Ishikawa (cell line): Measurements from ENCODE around the gene LCN10.
A peak's percentile ranks its signal among the peaks of the same experiment; 100 is the strongest.

Experiments
- CEBPB ChIP-seq: IDR thresholded peaks from 2 replicates; pipeline ENCODE4 v1.6.1; 2012
- CREB1 ChIP-seq: IDR thresholded peaks from 2 replicates; pipeline ENCODE4 v1.6.1; 2012; ENCODE audit warnings: low read depth
- EGR1 ChIP-seq: IDR thresholded peaks from 2 replicates; pipeline ENCODE4 v1.6.1; 2012
- EP300 ChIP-seq: IDR thresholded peaks from 2 replicates; pipeline ENCODE4 v1.6.1; 2012; ENCODE audit warnings: borderline replicate concordance
- FOXM1 ChIP-seq: IDR thresholded peaks from 2 replicates; pipeline ENCODE4 v1.6.1; 2012; ENCODE audit warnings: low read depth, borderline replicate concordance
- MAX ChIP-seq: IDR thresholded peaks from 2 replicates; pipeline ENCODE4 v1.6.1; 2012
- NFIC ChIP-seq: IDR thresholded peaks from 2 replicates; pipeline ENCODE4 v1.6.1; 2012
- RAD21 ChIP-seq: IDR thresholded peaks from 2 replicates; pipeline ENCODE4 v1.6.1; 2012; ENCODE audit warnings: low read depth
- REST ChIP-seq: IDR thresholded peaks from 2 replicates; pipeline ENCODE4 v1.6.1; 2012; ENCODE audit warnings: low read depth, mild to moderate bottlenecking
- TAF1 ChIP-seq: IDR thresholded peaks from 2 replicates; pipeline ENCODE4 v1.6.1; 2012; ENCODE audit warnings: low read depth, mild to moderate bottlenecking
- TCF12 ChIP-seq: IDR thresholded peaks from 2 replicates; pipeline ENCODE4 v1.6.1; 2012; ENCODE audit warnings: low read depth
- TEAD4 ChIP-seq: IDR thresholded peaks from 2 replicates; pipeline ENCODE4 v1.6.1; 2012
- USF1 ChIP-seq: IDR thresholded peaks from 2 replicates; pipeline ENCODE4 v1.6.1; 2012
- YY1 ChIP-seq: IDR thresholded peaks from 2 replicates; pipeline ENCODE4 v1.6.1; 2012; ENCODE audit warnings: low read depth
- ZBTB7A ChIP-seq: IDR thresholded peaks from 2 replicates; pipeline ENCODE4 v1.6.1; 2012; ENCODE audit warnings: low read depth

Gene LCN10

GRCh38 chr9:136734837-136735496 lies 7.8 kb downstream of the LCN10 start:
- no peak for TF ChIP-seq CEBPB
- no peak for TF ChIP-seq YY1
- no peak for TF ChIP-seq USF1
- no peak for TF ChIP-seq MAX
- TF ChIP-seq EGR1: no peak
- TF ChIP-seq RAD21: no peak
- no peak for TF ChIP-seq CREB1
- TF ChIP-seq EP300: no peak
- TF ChIP-seq TAF1: no peak
- no peak for TF ChIP-seq REST
- no peak for TF ChIP-seq TCF12
- no peak for TF ChIP-seq NFIC
- TF ChIP-seq ZBTB7A: no peak
- TF ChIP-seq FOXM1: no peak
- TF ChIP-seq TEAD4: no peak

- TF ChIP-seq TEAD4: no peak
- no peak for TF ChIP-seq USF1
- TF ChIP-seq FOXM1: no peak
- no peak for TF ChIP-seq REST
- no peak for TF ChIP-seq EP300
- no peak for TF ChIP-seq TAF1
- TF ChIP-seq NFIC: no peak
- no peak for TF ChIP-seq TCF12
- TF ChIP-seq MAX: no peak
- no peak for TF ChIP-seq CREB1
- no peak for TF ChIP-seq ZBTB7A
- no peak for TF ChIP-seq EGR1
- no peak for TF ChIP-seq RAD21
- no peak for TF ChIP-seq CEBPB
- no peak for TF ChIP-seq YY1
These were observed 9.1 kb downstream of the LCN10 start for GRCh38 chr9:136733611-136734010.

GRCh38 chr9:136732444-136733178 lies 10.1 kb downstream of the LCN10 start:
- TF ChIP-seq TAF1 (no peak), YY1 (no peak), USF1 (peak; percentile 55)

GRCh38 chr9:136729926-136730325 lies 12.8 kb downstream of the LCN10 start:
- TF ChIP-seq FOXM1 (no peak), TEAD4 (no peak), REST (no peak), USF1 (no peak), EGR1 (no peak), YY1 (no peak), MAX (no peak), NFIC (no peak), ZBTB7A (no peak), TAF1 (no peak), TCF12 (no peak), CEBPB (no peak), RAD21 (no peak), CREB1 (no peak), EP300 (no peak)
